Iris pigment epithelial cell (primary cell): ENCODE results near the gene PANK1.

Source experiments
- DNase-seq: peaks from one replicate; pipeline ENCODE4 v3.0.0-alpha.2; 2011; ENCODE audit warnings: low read depth

PANK1 gene

GRCh38 chr10:89615824-89616223, 29.2 kb downstream of the PANK1 start:
- DNase-seq: peak; percentile 24

- DNase-seq: no peak
Measured at GRCh38 chr10:89615112-89615511, 29.9 kb downstream of the PANK1 start.

- peak; percentile 59 for DNase-seq
Measured at GRCh38 chr10:89613582-89613981, 31.5 kb downstream of the PANK1 start.

- DNase-seq: no peak
Measured at GRCh38 chr10:89611282-89611681, 33.8 kb downstream of the PANK1 start.

GRCh38 chr10:89609833-89610346, 35.2 kb downstream of the PANK1 start:
- DNase-seq: no peak

- no peak for DNase-seq
Measured at GRCh38 chr10:89604200-89604599, 40.8 kb downstream of the PANK1 start.

GRCh38 chr10:89602919-89603318, 42.1 kb downstream of the PANK1 start:
- DNase-seq: no peak

- DNase-seq: no peak
Measured at GRCh38 chr10:89601728-89602361, 43.2 kb downstream of the PANK1 start.

- peak; percentile 43 for DNase-seq
Measured at GRCh38 chr10:89600041-89600440, 45.0 kb downstream of the PANK1 start.

GRCh38 chr10:89593043-89593442, 52.0 kb downstream of the PANK1 start:
- no peak for DNase-seq

GRCh38 chr10:89592539-89592938, 52.5 kb downstream of the PANK1 start:
- DNase-seq: no peak

- DNase-seq: peak; percentile 80
Measured at GRCh38 chr10:89591796-89592271, 53.2 kb downstream of the PANK1 start.

GRCh38 chr10:89591111-89591795, 53.8 kb downstream of the PANK1 start:
- peak; percentile 77 for DNase-seq

- DNase-seq: no peak
Measured at GRCh38 chr10:89590326-89590725, 54.7 kb downstream of the PANK1 start.

GRCh38 chr10:89589101-89589720, 55.8 kb downstream of the PANK1 start:
- DNase-seq: peak; percentile 31

GRCh38 chr10:89588671-89589070, 56.4 kb downstream of the PANK1 start:
- DNase-seq: peak; percentile 73

GRCh38 chr10:89582022-89582421, 63.0 kb downstream of the PANK1 start:
- peak; percentile 40 for DNase-seq

- DNase-seq: no peak
Measured at GRCh38 chr10:89580243-89580642, 64.8 kb downstream of the PANK1 start.

GRCh38 chr10:89576696-89577095, 68.3 kb downstream of the PANK1 start:
- no peak for DNase-seq

- peak; percentile 14 for DNase-seq
Measured at GRCh38 chr10:89576022-89576421, 69.0 kb downstream of the PANK1 start.

- DNase-seq: peak; percentile 25
Measured at GRCh38 chr10:89575031-89575430, 70.0 kb downstream of the PANK1 start.

GRCh38 chr10:89574368-89574767, 70.7 kb downstream of the PANK1 start:
- DNase-seq: peak; percentile 45
